ENCODE results near the gene SFXN5. TPM values are rescaled to one million over a fixed set of nuclear protein-coding genes. Genes with fewer than 3 reads are reported as not detected.

SFXN5 gene
- total RNA-seq, 1 donor from 2014 or later = 18.5 TPM

GRCh38 chr2:72940786-72941185 lies 130.7 kb downstream of the SFXN5 start:
- intact Hi-C loops (cut with micrococcal nuclease) = no loop called here
- Mint-ChIP-seq H3K9me3 (no peaks in the 10 kb centered on the region), H3K4me1 (ENCODE audit: low read depth) (no peaks in the 10 kb centered on the region), H3K36me3 (ENCODE audit: low read depth) (no peaks in the 10 kb centered on the region), H3K27ac (no peak overlapping the region), H3K27me3 (ENCODE audit: low read depth) (no peaks in the 10 kb centered on the region), H3K4me3 (ENCODE audit: low read depth) (no peak overlapping the region)
- no peak for DNase-seq (ENCODE audit: low spot score)

GRCh38 chr2:72940361-72940760 lies 131.2 kb downstream of the SFXN5 start:
- Mint-ChIP-seq H3K9me3 (no peaks in the 10 kb centered on the region), H3K4me1 (ENCODE audit: low read depth) (no peaks in the 10 kb centered on the region)

GRCh38 chr2:72938455-72938854 lies 133.1 kb downstream of the SFXN5 start:
- intact Hi-C loops (cut with micrococcal nuclease) = no loop called here
- Mint-ChIP-seq H3K27ac (no peak overlapping the region), H3K9me3 (no peaks in the 10 kb centered on the region), H3K4me1 (ENCODE audit: low read depth) (peaks cover 4% of the 10 kb centered on the region), H3K36me3 (ENCODE audit: low read depth) (no peaks in the 10 kb centered on the region), H3K4me3 (ENCODE audit: low read depth) (no peak overlapping the region), H3K27me3 (ENCODE audit: low read depth) (peaks cover 6% of the 10 kb centered on the region)
- DNase-seq (ENCODE audit: low spot score) = no peak

More at GRCh38 chr2:72940361-72940760, 131.2 kb downstream of the SFXN5 start:
- peaks cover 1% of the 10 kb centered on the region for H3K27me3 Mint-ChIP-seq (ENCODE audit: low read depth)
- H3K27ac Mint-ChIP-seq = no peak overlapping the region
- no peaks in the 10 kb centered on the region for H3K36me3 Mint-ChIP-seq (ENCODE audit: low read depth)
- no peak overlapping the region for H3K4me3 Mint-ChIP-seq (ENCODE audit: low read depth)
- intact Hi-C loops (cut with micrococcal nuclease) = no loop called here
- no peak for DNase-seq (ENCODE audit: low spot score)

GRCh38 chr2:72937356-72937669 lies 134.2 kb downstream of the SFXN5 start:
- H3K4me1 Mint-ChIP-seq (ENCODE audit: low read depth) = peaks cover 4% of the 10 kb centered on the region
- no peaks in the 10 kb centered on the region for H3K9me3 Mint-ChIP-seq
- H3K27ac Mint-ChIP-seq = no peak overlapping the region
- H3K27me3 Mint-ChIP-seq (ENCODE audit: low read depth) = peaks cover 6% of the 10 kb centered on the region
- intact Hi-C loops (cut with micrococcal nuclease) = no loop called here
- DNase-seq (ENCODE audit: low spot score) = no peak
- H3K4me3 Mint-ChIP-seq (ENCODE audit: low read depth) = no peak overlapping the region
- H3K36me3 Mint-ChIP-seq (ENCODE audit: low read depth) = no peaks in the 10 kb centered on the region

- Mint-ChIP-seq H3K9me3 (no peaks in the 10 kb centered on the region), H3K27me3 (ENCODE audit: low read depth) (peaks cover 6% of the 10 kb centered on the region), H3K36me3 (ENCODE audit: low read depth) (no peaks in the 10 kb centered on the region), H3K27ac (no peak overlapping the region), H3K4me3 (ENCODE audit: low read depth) (no peak overlapping the region), H3K4me1 (ENCODE audit: low read depth) (peaks cover 4% of the 10 kb centered on the region)
- intact Hi-C loops (cut with micrococcal nuclease) = no loop called here
- no peak for DNase-seq (ENCODE audit: low spot score)
These were observed 134.7 kb downstream of the SFXN5 start for GRCh38 chr2:72936660-72937355.

- H3K4me3 Mint-ChIP-seq (ENCODE audit: low read depth) = no peak overlapping the region
- H3K27ac Mint-ChIP-seq = no peak overlapping the region
- H3K36me3 Mint-ChIP-seq (ENCODE audit: low read depth) = no peaks in the 10 kb centered on the region
- peaks cover 4% of the 10 kb centered on the region for H3K4me1 Mint-ChIP-seq (ENCODE audit: low read depth)
- no peaks in the 10 kb centered on the region for H3K9me3 Mint-ChIP-seq
- DNase-seq (ENCODE audit: low spot score) = no peak
- peaks cover 6% of the 10 kb centered on the region for H3K27me3 Mint-ChIP-seq (ENCODE audit: low read depth)
- intact Hi-C loops (cut with micrococcal nuclease) = no loop called here
These were observed 135.9 kb downstream of the SFXN5 start for GRCh38 chr2:72935611-72935957.

GRCh38 chr2:72934683-72935610 lies 136.6 kb downstream of the SFXN5 start:
- Mint-ChIP-seq H3K4me1 (ENCODE audit: low read depth) (peaks cover 4% of the 10 kb centered on the region), H3K36me3 (ENCODE audit: low read depth) (no peaks in the 10 kb centered on the region), H3K27me3 (ENCODE audit: low read depth) (peaks cover 6% of the 10 kb centered on the region), H3K9me3 (no peaks in the 10 kb centered on the region), H3K27ac (no peak overlapping the region), H3K4me3 (ENCODE audit: low read depth) (no peak overlapping the region)
- intact Hi-C loops (cut with micrococcal nuclease) = no loop called here
- no peak for DNase-seq (ENCODE audit: low spot score)

- no peak for DNase-seq (ENCODE audit: low spot score)
- peaks cover 4% of the 10 kb centered on the region for H3K4me1 Mint-ChIP-seq (ENCODE audit: low read depth)
- peaks cover 6% of the 10 kb centered on the region for H3K27me3 Mint-ChIP-seq (ENCODE audit: low read depth)
- no peak overlapping the region for H3K4me3 Mint-ChIP-seq (ENCODE audit: low read depth)
- no peaks in the 10 kb centered on the region for H3K9me3 Mint-ChIP-seq
- no peak overlapping the region for H3K27ac Mint-ChIP-seq
- intact Hi-C loops (cut with micrococcal nuclease) = no loop called here
- no peaks in the 10 kb centered on the region for H3K36me3 Mint-ChIP-seq (ENCODE audit: low read depth)
These were observed 137.8 kb downstream of the SFXN5 start for GRCh38 chr2:72933646-72934151.

- Mint-ChIP-seq H3K4me1 (ENCODE audit: low read depth) (peaks cover 4% of the 10 kb centered on the region), H3K36me3 (ENCODE audit: low read depth) (no peaks in the 10 kb centered on the region), H3K4me3 (ENCODE audit: low read depth) (no peak overlapping the region), H3K9me3 (no peaks in the 10 kb centered on the region), H3K27ac (no peak overlapping the region), H3K27me3 (ENCODE audit: low read depth) (peaks cover 6% of the 10 kb centered on the region)
- DNase-seq (ENCODE audit: low spot score) = no peak
- intact Hi-C loops (cut with micrococcal nuclease) = no loop called here
These were observed 138.3 kb downstream of the SFXN5 start for GRCh38 chr2:72933207-72933606.

GRCh38 chr2:72932805-72933204 lies 138.7 kb downstream of the SFXN5 start:
- peaks cover 4% of the 10 kb centered on the region for H3K4me1 Mint-ChIP-seq (ENCODE audit: low read depth)
- H3K36me3 Mint-ChIP-seq (ENCODE audit: low read depth) = no peaks in the 10 kb centered on the region
- H3K27me3 Mint-ChIP-seq (ENCODE audit: low read depth) = peaks cover 6% of the 10 kb centered on the region
- intact Hi-C loops (cut with micrococcal nuclease) = no loop called here
- no peak overlapping the region for H3K4me3 Mint-ChIP-seq (ENCODE audit: low read depth)
- DNase-seq (ENCODE audit: low spot score) = no peak
- no peak overlapping the region for H3K27ac Mint-ChIP-seq
- H3K9me3 Mint-ChIP-seq = no peaks in the 10 kb centered on the region

GRCh38 chr2:72932045-72932740 lies 139.3 kb downstream of the SFXN5 start:
- no peak for DNase-seq (ENCODE audit: low spot score)

GRCh38 chr2:72931280-72931910 lies 140.1 kb downstream of the SFXN5 start:
- intact Hi-C loops (cut with micrococcal nuclease) = no loop called here
- H3K4me1 Mint-ChIP-seq (ENCODE audit: low read depth) = peaks cover 4% of the 10 kb centered on the region
- no peak overlapping the region for H3K27ac Mint-ChIP-seq
- DNase-seq (ENCODE audit: low spot score) = no peak
- H3K9me3 Mint-ChIP-seq = no peaks in the 10 kb centered on the region
- no peak overlapping the region for H3K4me3 Mint-ChIP-seq (ENCODE audit: low read depth)
- no peaks in the 10 kb centered on the region for H3K36me3 Mint-ChIP-seq (ENCODE audit: low read depth)
- H3K27me3 Mint-ChIP-seq (ENCODE audit: low read depth) = peaks cover 6% of the 10 kb centered on the region

More at GRCh38 chr2:72932045-72932740, 139.3 kb downstream of the SFXN5 start:
- intact Hi-C loops (cut with micrococcal nuclease) = no loop called here
- no peaks in the 10 kb centered on the region for H3K9me3 Mint-ChIP-seq
- no peaks in the 10 kb centered on the region for H3K36me3 Mint-ChIP-seq (ENCODE audit: low read depth)
- H3K4me1 Mint-ChIP-seq (ENCODE audit: low read depth) = peaks cover 4% of the 10 kb centered on the region
- H3K27me3 Mint-ChIP-seq (ENCODE audit: low read depth) = peaks cover 6% of the 10 kb centered on the region
- H3K27ac Mint-ChIP-seq = no peak overlapping the region
- no peak overlapping the region for H3K4me3 Mint-ChIP-seq (ENCODE audit: low read depth)

Data from activated T-helper 2 cell treated with anti-CD3 and anti-CD28 coated beads, Interferon-gamma antibody, Interleukin-2, Interleukin-4, amounts not matched to agents 10 μg/mL and 5 μg/mL and 100 μg/mL, durations not matched to agents 14 hours and 24 hours and 36 hours (primary cell).